Caco-2 (cell line): ENCODE results near the gene PTTG1IP2. TPM values are rescaled to one million over a fixed set of nuclear protein-coding genes. Genes with fewer than 3 reads are reported as not detected.

Experiments used
- BruUV-seq: library from RNA; stranded (reverse); fragments of 400-500 nt; replicated peaks from 2 replicates; lab custom pipeline; 2021; lab: Mats Ljungman, UMichigan
- CTCF ChIA-PET: fragments of 300-600 bp; sonication (Branson Sonifier 250); formaldehyde crosslinking; loops from one replicate; lab custom pipeline; 2022; ENCODE audit warnings: antibody characterized with exemption; lab: Charles Lee
- POLR2A ChIA-PET: fragments of 300-600 bp; sonication (Branson Sonifier 250); formaldehyde crosslinking; loops from one replicate; lab custom pipeline; 2022; ENCODE audit warnings: antibody characterized with exemption; lab: Charles Lee
- DNase-seq, 2 experiments: peaks; one replicate each; pipeline versions ENCODE4 v3.0.0 to v3.0.0-alpha.2; 2020 to 2022
- H3K27me3 ChIP-seq: replicated peaks from 2 replicates; pipeline ENCODE4 v1.6.0; 2011; ENCODE audit warnings: low read length; ENCODE audit not compliant: control insufficient read depth, insufficient read depth
- H3K36me3 ChIP-seq: 2 replicates; pipeline ENCODE4 v1.5.1; 2011; ENCODE audit warnings: low read length; ENCODE audit not compliant: control insufficient read depth, insufficient read depth
- H3K4me1 ChIP-seq: fragments of 250-450 bp; sonication (Bioruptor Pico); 2 replicates; pipeline ENCODE4 v1.5.1; 2020; ENCODE audit warnings: mild to moderate bottlenecking
- H3K4me3 ChIP-seq: 2 replicates; pipeline ENCODE4 v1.5.1; 2011; ENCODE audit warnings: low read depth, mild to moderate bottlenecking, control low read depth, low read length
- H3K9me3 ChIP-seq: fragments of 250-450 bp; sonication (Bioruptor Pico); 2 replicates; pipeline ENCODE4 v1.5.1; 2020; ENCODE audit warnings: mild to moderate bottlenecking, moderate library complexity
- H3K27ac Mint-ChIP-seq: one replicate; pipeline ENCODE4 v1.8.0; 2022; ENCODE audit warnings: mixed read lengths; ENCODE audit not compliant: unreplicated experiment
- H3K27me3 Mint-ChIP-seq: one replicate; pipeline ENCODE4 v1.8.0; 2022; ENCODE audit warnings: mixed read lengths; ENCODE audit not compliant: insufficient read depth, unreplicated experiment
- H3K36me3 Mint-ChIP-seq: one replicate; pipeline ENCODE4 v1.8.0; 2022; ENCODE audit warnings: mild to moderate bottlenecking, mixed read lengths; ENCODE audit not compliant: insufficient read depth, unreplicated experiment
- H3K4me1 Mint-ChIP-seq: one replicate; pipeline ENCODE4 v1.8.0; 2022; ENCODE audit warnings: low read depth, mixed read lengths; ENCODE audit not compliant: unreplicated experiment
- H3K4me3 Mint-ChIP-seq: one replicate; pipeline ENCODE4 v1.8.0; 2022; ENCODE audit warnings: mild to moderate bottlenecking, moderate library complexity, mixed read lengths; ENCODE audit not compliant: unreplicated experiment
- H3K9me3 Mint-ChIP-seq: one replicate; pipeline ENCODE4 v1.8.0; 2022; ENCODE audit warnings: mixed read lengths; ENCODE audit not compliant: unreplicated experiment
- intact Hi-C: fragments of 100-400 bp; cut with micrococcal nuclease; formaldehyde crosslinking; loops from one replicate; pipeline ENCODE4 v1.10.0; 2022; ENCODE audit not compliant: unreplicated experiment
- total RNA-seq: library from RNA; stranded (reverse); gene quantifications from 2 replicates; pipeline ENCODE4 v1.2.3, GENCODE V29; 2022
- TF ChIP-seq, protein P1 (sequence below), 2 experiments: fragments of 200-600 bp in 1 of 2; IDR thresholded peaks; 1 replicate in 1 of 2; 2 replicates in 1 of 2; pipeline versions ENCODE4 v1.5.1 to v1.8.0; 2011 to 2022; ENCODE audit warnings: antibody characterized with exemption in 1 of 2, control low read depth in 1 of 2, inconsistent platforms in 1 of 2, low read depth in 1 of 2, low read length in 1 of 2, mild to moderate bottlenecking in 1 of 2, moderate library complexity in 1 of 2; ENCODE audit not compliant: insufficient read depth in 1 of 2, severe bottlenecking in 1 of 2, unreplicated experiment in 1 of 2

The PTTG1IP2 gene
- total RNA-seq, 1 experiment from 2014 or later, result not detected

DNA sequence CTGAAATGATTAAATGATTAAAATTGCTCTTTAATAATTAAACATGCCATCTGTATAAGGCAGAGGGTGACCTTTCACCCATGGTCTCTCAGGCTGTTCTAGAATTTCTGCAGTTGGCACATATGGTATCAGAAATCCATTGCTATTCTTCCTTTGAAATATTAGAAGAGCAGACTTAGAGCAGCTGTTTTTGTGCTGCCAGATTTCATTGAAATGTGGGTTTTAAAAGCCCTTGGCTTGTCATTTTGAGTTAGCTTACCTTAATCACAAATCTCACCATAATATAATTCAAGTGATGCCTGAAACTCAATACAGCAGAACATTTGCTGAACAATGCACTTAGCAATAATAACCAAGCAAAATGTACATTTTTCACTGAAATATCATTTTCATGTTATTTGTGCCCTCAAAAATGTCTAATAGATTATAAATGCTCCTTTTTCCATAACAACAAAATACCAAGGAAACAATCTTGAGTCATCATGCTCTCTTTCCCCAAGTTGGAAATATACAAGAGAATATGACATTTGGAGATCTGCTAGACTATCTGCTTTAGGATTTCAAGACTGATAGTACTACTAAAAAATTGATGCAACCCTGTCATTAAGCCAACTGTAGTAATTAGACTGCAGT lies 16.1 kb upstream of the PTTG1IP2 start:
- H3K4me3 ChIP-seq, result no peak overlapping the region
- no peaks in the 10 kb centered on the region for H3K9me3 Mint-ChIP-seq
- ChIA-PET POLR2A (no interaction called here), CTCF (no interaction called here)
- H3K27me3 Mint-ChIP-seq, result peaks cover 8% of the 10 kb centered on the region
- 0 out of 2 replicates have a peak, but pooled peaks cover 4% of the 10 kb centered on the region for H3K4me1 ChIP-seq
- TF ChIP-seq, protein P1, sequence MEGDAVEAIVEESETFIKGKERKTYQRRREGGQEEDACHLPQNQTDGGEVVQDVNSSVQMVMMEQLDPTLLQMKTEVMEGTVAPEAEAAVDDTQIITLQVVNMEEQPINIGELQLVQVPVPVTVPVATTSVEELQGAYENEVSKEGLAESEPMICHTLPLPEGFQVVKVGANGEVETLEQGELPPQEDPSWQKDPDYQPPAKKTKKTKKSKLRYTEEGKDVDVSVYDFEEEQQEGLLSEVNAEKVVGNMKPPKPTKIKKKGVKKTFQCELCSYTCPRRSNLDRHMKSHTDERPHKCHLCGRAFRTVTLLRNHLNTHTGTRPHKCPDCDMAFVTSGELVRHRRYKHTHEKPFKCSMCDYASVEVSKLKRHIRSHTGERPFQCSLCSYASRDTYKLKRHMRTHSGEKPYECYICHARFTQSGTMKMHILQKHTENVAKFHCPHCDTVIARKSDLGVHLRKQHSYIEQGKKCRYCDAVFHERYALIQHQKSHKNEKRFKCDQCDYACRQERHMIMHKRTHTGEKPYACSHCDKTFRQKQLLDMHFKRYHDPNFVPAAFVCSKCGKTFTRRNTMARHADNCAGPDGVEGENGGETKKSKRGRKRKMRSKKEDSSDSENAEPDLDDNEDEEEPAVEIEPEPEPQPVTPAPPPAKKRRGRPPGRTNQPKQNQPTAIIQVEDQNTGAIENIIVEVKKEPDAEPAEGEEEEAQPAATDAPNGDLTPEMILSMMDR (IDR thresholded peaks at IDR 0.05; ENCODE audit: insufficient read depth in 1 of 2, low read depth in 1 of 2, low read length in 1 of 2, severe bottlenecking in 1 of 2, unreplicated experiment in 1 of 2), result no peak
- H3K4me1 Mint-ChIP-seq, result peaks cover 8% of the 10 kb centered on the region
- H3K4me3 Mint-ChIP-seq, result no peak overlapping the region
- H3K27ac Mint-ChIP-seq, result no peak overlapping the region
- no peaks in the 10 kb centered on the region for H3K36me3 Mint-ChIP-seq
- intact Hi-C loops, result loop anchor here (10.0 kb wide), 1 partner anchor 141 kb away; the partner anchor contains the start of gene CDK14
- no peaks in the 10 kb centered on the region for H3K27me3 ChIP-seq
- no peaks in the 10 kb centered on the region for H3K36me3 ChIP-seq
- no peaks in the 10 kb centered on the region for H3K9me3 ChIP-seq
- DNase-seq, result no peak
- no TSS peak for BruUV-seq

DNA sequence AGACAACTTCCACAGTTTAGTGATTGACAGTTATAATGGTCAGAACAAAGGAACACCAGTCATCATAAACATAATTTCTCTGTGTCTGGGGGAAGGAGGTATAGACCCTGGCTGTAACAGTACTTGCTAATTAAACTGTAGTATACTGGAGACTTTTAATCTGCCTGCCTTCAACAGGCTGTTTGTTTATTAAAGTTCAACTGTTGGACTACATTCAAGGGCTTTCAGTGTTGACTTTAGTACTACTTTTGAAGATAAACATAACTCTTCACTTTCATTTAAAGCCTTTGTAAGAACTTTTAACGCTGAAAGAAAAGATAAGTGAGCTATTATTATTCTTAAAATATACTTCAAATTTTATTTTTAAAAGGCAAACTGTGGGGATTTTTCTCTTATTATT lies 15.5 kb upstream of the PTTG1IP2 start:
- H3K9me3 ChIP-seq, result no peaks in the 10 kb centered on the region
- no peaks in the 10 kb centered on the region for H3K27me3 ChIP-seq
- DNase-seq, result no peak
- H3K36me3 ChIP-seq, result no peaks in the 10 kb centered on the region
- no TSS peak for BruUV-seq
- Mint-ChIP-seq H3K27me3 (peaks cover 8% of the 10 kb centered on the region), H3K4me1 (peaks cover 8% of the 10 kb centered on the region), H3K27ac (no peak overlapping the region), H3K36me3 (no peaks in the 10 kb centered on the region), H3K9me3 (no peaks in the 10 kb centered on the region), H3K4me3 (no peak overlapping the region)
- 0 out of 2 replicates have a peak, but pooled peaks cover 4% of the 10 kb centered on the region for H3K4me1 ChIP-seq
- H3K4me3 ChIP-seq, result no peak overlapping the region
- POLR2A ChIA-PET, result no interaction called here
- CTCF ChIA-PET, result no interaction called here
- TF ChIP-seq, protein P1 (IDR thresholded peaks at IDR 0.05; ENCODE audit: insufficient read depth in 1 of 2, low read depth in 1 of 2, low read length in 1 of 2, severe bottlenecking in 1 of 2, unreplicated experiment in 1 of 2), result no peak
- intact Hi-C loops, result loop anchor here (2.0 to 10.0 kb wide), 2 partner anchors 67 to 141 kb away; partner anchors contain the start of gene CDK14

DNA sequence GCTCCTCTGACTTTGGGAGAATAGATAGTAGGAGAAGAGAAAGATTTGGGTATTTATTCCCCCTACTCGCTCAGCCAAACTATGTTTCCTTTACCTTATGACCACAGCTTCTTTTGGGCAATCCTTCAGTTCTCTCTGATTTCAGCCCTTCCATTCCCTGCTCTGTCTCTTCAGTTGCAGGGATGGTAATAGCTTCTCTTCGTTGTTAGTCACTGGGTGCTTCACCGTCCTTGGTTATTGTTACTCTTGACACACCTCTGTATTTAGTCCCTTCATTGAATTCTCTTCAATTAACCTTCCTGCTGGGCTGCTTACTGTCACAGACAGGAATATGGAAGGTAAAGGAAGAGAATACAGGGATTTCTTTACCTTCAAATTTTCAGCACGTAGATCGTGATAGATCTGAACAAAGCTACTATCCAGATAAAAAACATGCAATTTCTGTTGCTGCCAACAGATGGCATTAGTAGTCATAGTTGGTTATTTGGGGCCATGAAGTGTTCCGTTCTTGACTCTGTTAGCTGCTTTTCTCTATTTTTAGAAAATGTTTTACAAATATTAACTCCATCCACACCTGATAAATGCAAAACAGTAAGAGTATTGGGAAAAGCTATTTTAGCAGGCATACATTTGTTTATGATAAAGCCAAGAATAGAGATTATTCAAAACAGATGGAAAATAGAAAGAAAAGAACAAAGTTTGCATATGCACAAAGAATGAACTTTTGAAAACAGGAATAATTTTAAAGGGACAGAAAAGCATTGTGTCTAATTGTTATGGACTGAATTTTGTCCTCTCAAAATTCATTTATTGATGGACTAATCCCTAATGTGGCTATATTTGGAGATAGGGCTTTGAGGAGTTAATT lies 14.0 kb upstream of the PTTG1IP2 start:
- Histone ChIP-seq H3K36me3 (no peaks in the 10 kb centered on the region), H3K9me3 (no peaks in the 10 kb centered on the region), H3K4me1 (0 out of 2 replicates have a peak, but pooled peaks cover 4% of the 10 kb centered on the region), H3K27me3 (no peaks in the 10 kb centered on the region), H3K4me3 (no peak overlapping the region)
- TF ChIP-seq, protein P1 (IDR thresholded peaks at IDR 0.05; ENCODE audit: insufficient read depth in 1 of 2, low read depth in 1 of 2, low read length in 1 of 2, severe bottlenecking in 1 of 2, unreplicated experiment in 1 of 2), result peak; percentile 40 to 75
- peak in 1 of 2 experiments; percentile 42 for DNase-seq
- Mint-ChIP-seq H3K36me3 (no peaks in the 10 kb centered on the region), H3K9me3 (no peaks in the 10 kb centered on the region), H3K27ac (no peak overlapping the region), H3K4me1 (peaks cover 8% of the 10 kb centered on the region), H3K4me3 (peak overlapping the region; percentile 60), H3K27me3 (peaks cover 8% of the 10 kb centered on the region)
- CTCF ChIA-PET, result interaction anchor here (0.8 to 1.3 kb wide), 9 partner anchors 9 to 579 kb away, joined by 3 to 23 read pairs (median 4); partner anchors contain the start of gene STEAP1
- intact Hi-C loops, result loop anchor here (1.0 to 10.0 kb wide), 4 partner anchors 65 to 579 kb away; partner anchors contain the start of gene CDK14
- BruUV-seq, result no TSS peak
- POLR2A ChIA-PET, result no interaction called here
